NCI-H1417 (cell line): ENCODE results near the gene EFHD2.

Source experiments
- DNase-seq, 3 experiments: peaks; one replicate each; lab custom pipeline; 2025; lab: John Stamatoyannopoulos, UW

Gene EFHD2

GRCh38 chr1:15476927-15477326 lies 67.2 kb downstream of the EFHD2 start:
- DNase-seq = no peak

- DNase-seq = no peak
Measured at GRCh38 chr1:15477646-15478212, 68.0 kb downstream of the EFHD2 start.
